Stimulated activated naive CD4-positive, alpha-beta T cell (primary cell): ENCODE results near the gene LIMS1.
"Not testable (repeated sequence)": the region's sequence is repeated elsewhere in the genome, so short reads cannot be mapped to it uniquely, and the experiment has no call there.

Experiments
- DNase-seq, 6 experiments: peaks; one replicate each; lab custom pipeline; 2025; lab: John Stamatoyannopoulos, UW

LIMS1 gene

DNA sequence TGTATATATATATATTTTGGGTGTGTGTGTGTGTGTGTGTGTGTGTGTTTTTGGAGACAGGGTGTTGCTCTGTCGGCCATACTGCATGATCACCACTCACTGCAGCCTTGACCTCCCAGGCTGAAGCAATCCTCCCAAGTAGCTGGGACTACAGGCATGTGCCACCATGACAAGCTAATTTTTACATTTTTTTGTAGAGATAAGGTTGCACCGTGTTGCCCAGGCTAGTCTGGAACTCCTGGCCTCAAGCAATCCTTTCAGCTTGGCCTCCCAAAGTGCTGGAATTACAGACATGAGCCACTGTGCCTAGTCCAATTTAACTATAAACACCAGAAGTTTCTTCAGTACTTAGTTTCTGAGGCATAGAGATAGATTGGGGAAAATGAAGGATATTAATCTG, 18.3 kb downstream of the LIMS1 start:
- DNase-seq: no peak

DNA sequence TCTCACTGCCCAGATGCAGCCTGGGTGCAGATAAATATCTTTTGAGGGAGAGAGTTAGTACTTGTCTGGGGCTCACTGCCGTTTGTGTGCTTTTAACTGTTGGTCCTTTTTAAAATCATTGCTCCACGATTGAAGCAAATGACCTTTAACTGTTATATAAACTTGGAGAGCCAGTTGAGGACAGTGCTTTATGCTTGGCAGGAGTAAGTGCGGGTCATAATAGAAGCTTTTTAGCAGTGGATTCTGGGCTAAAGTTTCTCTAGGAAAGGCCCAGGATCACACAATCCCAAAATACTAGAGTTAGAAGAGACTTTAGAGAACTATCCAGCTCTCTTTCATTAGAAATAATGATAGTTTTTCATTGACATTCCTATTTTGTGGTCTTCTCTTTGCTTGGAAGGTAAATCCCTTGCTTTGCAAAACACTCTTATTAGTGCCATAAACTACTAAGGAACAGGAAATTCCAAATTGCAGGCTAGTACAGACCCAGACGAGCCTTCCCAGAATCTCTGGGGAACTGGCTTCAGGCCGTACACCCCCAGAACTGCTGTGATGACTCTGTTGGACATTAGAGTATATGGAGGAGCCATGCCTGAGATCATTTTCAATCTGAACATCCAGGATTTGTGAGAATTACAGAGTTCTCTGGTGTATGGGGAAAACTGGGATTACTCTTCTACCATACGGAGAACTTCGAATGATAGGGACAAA, 19.1 kb downstream of the LIMS1 start:
- no peak for DNase-seq

DNA sequence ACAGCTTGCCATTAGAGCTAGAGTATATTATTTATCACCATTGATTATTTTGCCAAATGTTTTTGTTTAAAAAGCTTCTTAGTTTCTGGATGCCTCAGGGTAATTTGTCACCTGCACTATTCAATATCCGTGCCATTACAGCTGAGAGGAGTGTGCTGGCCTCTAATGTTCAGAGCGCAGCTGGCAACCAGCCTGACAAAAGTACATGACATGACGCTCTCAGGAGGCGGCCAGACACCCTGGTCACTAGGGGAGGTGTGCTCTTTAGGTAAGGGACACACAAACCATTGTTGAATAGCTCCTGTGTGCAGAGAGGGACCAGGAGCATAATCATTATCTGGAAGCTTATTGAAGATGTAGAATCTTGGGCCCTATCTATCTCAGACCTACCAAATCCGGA, 20.3 kb downstream of the LIMS1 start:
- no peak for DNase-seq

DNA sequence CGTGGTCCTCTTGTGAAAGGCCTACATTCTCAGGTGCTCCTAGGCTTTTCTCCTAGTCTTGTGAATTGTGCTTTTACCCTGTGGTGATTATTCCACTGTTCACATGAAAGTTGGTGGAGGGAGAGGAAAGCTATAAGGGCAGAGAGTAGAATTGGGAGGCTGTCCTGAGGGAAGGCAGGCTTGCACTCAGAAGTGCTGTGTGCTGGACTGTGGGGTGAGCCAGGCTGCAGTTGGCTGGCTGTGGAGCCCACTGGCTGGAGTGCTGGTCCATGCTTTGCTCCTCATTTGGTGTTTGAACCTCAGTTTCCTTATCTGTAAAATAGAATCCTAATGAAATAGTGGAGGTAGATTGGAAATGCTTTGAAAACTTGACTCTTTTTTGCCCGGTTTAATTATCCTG, 21.3 kb downstream of the LIMS1 start:
- no peak for DNase-seq

DNA sequence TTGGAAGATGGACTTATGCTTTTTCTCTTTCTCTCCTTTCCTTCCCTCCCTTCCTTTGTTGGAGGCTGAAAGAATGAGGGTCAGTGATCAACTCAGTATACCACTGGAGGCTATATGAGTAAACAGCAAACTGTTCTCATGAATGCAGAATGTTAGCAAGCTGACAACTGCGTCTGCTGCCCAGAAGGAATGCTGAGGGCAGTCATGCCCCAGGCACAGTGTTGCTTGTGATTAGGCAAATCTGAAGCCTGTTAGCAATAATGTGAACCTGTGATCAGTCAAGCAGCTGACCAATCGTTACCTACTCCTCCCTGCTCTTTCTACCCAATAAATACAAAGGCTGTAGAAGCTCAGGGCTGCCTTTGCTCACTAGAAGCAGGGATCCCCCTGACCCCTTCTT, 22.3 kb downstream of the LIMS1 start:
- not testable (repeated sequence) for DNase-seq

DNA sequence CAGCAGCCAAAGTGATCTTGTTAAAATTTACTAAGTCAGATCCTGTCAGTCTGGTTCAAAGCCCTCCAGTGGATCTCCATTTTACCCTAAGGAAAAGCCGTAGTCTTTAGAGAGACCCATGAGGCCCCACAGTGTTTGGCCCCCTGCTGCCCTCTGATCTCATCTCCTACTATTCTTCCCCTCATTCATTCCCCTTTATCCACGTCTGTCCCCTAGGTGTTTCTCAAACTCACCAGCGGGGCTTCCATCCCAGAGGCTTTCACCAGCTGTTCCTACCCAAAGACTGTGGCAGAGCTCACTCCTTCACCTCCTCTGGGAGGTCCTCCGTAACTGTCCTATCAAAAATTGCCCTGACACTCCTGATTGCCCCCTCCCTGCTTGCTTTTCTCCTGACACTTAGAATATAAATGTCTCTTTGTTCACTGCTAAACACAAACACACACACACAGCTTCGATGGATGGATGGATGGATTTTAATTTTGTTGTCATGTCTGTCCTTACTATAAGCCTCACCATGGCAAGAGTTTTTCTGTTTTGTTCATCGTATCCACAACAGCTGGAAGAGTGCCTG, 26.1 kb downstream of the LIMS1 start:
- no peak for DNase-seq

DNA sequence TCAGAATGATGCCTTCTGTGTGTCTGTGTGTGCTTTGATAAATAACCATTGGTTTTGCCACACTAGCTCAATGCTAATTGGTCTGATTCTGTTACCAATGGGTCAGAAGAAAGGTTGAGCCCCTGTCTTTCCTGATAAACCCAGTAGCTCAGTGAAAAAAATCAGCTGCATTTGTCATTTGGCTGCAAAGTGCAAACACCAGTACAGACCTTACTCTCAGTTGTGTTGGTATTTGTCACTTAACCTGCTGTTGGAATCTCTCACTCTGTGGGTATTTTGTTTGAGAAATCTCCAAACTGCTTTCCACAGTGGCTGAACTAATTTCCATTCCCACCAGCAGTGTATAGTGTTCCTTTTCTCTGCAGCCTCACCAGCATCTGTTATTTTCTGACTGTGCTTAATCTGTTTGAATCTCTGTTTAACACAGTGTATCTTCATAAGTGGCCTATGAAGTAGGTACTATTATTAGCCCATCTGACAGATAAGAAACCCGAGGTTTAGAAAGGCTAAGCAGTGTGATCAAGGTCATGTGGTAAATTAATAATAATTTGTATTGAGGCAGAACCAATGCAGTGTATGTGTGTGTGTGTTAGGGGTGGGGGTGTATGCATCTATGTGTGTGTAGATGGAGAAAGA, 26.7 kb downstream of the LIMS1 start:
- no peak for DNase-seq

DNA sequence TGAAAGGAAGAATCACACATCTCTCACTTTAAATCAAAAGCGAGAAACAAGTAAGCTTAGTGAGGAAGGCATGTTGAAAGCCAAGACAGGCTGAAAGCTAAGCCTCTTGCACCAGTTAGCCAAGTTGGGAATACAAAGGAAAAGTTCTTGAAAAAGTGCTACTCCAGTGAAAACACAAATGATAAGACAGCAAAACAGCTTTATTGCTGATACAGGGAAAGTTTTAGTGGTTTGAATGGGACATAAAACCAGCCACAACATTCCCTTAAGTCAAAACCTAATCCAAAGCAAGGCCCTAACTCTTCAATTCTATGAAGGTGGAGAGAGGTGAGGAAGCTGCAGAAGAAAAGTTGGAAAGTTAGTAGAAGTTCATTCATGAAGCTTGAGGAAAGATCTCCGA, 28.0 kb downstream of the LIMS1 start:
- no peak for DNase-seq

DNA sequence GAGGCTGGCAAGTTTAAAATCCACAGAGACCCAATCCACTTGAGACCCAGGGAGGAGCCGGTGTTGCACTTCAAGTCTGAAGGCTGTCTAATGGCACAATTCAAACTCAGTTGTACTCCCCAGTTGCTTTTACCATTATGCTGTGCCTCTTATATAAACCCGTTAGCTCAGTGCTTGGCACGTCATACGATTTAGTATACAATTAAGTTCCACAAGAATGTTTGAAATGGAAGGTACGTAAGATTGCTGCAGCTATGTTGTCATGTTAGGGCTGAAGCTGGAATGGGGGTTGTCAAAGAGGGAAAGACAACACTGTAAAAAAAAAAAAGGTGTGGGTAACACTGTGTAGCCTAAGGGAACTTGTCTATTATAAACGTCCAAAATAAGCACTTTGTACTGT, 30.2 kb downstream of the LIMS1 start:
- DNase-seq: no peak

DNA sequence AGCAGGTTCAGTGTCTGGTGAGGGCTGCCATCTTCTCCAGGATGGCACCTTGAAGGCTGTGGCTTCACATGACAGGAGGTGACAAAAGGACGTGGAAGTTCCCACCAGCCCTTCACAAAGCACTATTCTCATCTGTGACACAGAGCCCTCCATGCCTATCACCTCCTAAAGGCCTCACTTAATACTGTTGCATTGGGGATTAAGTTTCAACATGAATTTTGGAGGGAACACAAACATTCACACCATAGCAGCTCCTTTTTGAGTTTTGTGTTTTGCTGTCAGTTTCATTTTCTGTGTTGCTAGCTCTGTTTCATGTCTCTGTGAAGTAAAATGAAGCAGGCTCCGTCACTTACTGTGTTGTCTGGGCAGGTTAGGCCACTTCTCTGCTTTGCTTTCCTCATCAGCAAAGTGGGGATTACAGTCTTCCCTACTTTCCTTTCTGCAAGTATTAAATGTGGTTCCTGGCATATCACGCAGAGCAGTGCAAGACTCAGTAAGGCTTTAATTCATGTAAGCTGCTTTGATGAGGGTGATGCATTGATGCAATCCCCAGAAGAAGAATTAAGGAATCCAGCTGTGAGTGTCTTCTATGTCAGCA, 31.6 kb downstream of the LIMS1 start:
- DNase-seq: no peak

DNA sequence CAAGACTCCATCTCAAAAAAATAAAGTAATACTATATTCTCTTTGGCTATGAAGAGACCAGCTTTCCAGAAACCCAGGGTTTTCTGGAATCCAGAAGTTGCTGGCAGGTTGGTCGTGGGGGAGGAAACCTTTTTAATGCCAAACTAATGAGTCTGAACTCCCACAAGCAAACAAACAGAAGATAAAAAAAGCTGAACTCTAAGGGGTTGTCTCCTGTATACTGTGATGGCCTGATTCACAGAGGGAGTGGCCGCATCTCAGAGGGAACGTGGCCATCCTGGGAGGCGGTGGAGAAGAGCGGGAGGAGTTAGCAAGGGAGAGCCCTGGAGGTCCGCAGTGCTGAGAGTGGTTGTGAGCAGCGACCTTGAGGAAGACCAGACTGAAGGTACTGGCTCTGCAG, 36.1 kb downstream of the LIMS1 start:
- DNase-seq: no peak

DNA sequence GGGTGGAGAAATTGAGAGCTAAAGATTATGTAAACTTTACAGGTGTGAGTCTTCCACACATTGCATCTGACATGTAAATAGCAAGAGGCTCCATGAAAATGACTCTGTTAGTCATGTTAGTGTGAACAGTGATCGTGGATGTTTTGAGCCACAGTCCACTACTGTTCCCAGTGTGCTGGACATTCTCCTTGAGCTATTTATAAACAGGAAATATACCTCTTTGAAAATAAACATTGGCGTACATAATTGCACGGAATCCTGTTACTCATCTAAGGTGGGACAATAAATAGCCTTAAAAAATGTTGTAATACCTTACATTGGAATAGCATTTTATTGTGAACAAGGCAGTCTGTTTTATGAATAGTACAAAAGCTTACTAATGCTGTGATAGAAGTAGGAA, 37.0 kb downstream of the LIMS1 start:
- DNase-seq: no peak

DNA sequence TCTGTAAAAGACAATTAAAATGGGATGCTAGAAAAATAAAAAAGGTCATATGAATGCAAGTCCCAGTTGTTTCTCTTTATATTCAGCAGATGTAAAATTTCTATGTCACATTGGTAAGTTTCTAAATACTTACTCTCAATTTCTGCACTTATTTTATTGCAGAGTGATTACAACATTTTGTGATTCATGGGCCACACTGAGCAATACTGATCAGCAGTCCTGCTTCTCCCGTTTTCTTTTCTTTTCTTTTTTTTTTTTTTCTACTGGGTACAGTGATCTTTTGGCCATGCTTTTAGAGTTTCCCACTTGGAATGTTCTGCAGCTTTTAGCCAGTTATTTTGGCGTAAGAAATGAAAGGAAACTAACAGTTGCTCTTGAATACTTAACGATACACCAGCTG, 38.8 kb downstream of the LIMS1 start:
- no peak for DNase-seq

DNA sequence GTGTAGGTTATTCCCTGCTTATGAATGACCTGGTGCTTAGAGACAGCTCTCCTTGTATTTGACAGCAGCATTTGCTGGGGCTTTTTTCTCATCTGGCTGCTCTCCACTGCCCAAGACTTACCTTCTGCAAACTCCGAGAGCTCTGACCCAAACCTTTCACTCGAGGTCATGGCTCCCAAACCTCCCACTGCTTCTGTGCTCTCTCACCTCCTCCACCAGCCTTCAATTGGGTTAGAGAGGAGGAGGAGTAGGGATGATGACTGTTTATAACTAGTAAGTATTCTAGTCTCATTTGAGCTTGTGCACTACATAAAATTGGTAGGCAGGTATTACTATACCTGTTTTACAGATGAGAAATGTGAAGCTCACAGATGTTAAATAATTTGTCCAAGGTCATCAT, 40.1 kb downstream of the LIMS1 start:
- no peak for DNase-seq

DNA sequence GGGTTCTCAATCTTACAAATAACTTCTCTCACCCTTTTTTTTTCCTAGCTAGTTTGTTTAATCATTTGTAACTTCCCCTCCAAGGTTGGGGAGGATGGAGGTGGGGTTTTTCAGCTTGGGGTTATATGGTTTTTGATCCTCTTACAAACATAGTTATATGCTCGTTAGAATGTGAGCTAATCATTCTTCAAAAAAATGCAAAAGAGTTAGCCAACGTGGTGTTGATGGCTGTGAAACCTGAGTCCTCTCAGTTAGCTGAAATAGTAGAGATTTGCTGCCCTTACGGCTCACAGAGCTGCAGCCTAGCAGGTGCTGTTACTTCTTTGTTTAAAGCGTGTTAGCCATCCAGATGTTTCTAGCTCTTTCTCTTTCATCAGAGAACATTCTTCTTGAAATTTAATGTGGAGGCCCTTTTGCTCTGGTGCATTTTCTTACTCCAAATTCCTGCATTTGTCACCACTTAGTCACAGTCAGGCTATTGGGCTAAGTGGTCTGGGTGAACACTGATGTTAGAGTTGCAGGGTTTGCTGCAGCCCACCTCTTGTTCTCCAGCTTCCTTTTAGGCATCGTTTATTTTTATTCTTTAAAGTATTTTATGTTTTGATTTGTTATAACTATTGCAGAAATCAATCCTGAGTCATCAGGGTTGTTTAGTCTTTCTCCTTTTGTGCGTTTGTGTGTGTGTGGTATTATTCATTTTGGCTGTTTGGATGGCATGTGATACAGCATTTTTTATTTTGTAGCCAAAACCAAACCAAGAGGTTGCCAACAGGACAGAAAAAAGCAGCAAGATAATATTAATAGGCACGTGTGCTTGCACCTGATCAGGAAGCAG, 41.1 kb downstream of the LIMS1 start:
- DNase-seq: no peak

DNA sequence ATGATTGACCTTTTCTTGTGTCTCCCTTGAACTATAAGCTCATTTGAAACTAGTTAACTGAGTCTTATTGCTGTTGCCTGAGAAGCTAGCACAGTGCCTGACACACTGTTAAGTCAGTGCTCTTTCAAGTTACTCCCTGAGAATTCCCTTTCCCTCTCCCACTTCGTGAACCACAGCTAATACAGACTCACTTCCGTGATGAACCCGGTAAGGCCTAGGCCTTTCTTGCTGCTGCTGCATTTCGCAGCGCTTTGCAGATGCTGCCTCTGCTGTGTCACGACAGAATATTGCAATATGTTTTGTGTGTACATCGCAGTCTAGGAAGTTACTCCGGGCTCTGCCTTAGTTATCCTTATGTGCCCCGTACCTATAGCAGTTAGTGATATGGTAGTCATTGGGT, 42.8 kb downstream of the LIMS1 start:
- no peak for DNase-seq

DNA sequence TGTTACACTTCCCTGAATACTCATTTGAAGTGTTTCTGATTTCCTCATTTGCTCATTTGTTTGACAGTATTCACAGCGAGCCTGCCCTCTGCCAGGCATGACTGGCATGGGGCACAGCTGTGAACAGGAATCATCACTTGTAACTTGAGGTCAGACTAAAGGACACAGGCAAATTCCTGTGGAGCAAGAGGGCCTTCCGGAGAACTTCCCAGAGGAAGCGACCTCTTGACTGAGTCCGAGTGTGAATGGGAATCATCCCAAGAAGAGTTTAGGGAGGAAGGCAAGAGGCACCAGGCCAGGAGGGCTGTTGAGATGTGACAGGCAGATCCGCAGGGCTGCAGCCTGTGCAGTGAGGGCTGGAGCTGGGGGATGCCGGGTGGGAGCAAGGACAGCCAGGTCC, 45.4 kb downstream of the LIMS1 start:
- DNase-seq: no peak

DNA sequence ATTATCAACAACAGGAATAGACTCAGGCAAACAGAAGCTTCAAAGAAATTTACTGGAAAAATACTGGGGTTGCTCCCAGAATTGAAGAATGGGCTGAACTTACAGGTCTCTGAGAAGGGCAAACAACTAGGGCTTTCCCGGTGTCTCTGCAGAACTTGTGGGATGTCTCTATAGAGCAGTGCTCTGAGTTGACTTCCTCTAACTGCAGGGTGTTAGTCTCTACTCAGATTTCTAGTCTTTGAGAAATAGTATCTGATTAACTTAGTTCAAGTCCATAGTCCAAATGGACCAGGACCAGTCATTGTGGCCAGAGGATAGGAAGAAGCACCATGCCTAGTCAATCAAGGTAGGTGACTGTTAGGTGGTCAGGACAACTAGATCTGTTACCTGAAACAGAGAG, 45.8 kb downstream of the LIMS1 start:
- DNase-seq: no peak

DNA sequence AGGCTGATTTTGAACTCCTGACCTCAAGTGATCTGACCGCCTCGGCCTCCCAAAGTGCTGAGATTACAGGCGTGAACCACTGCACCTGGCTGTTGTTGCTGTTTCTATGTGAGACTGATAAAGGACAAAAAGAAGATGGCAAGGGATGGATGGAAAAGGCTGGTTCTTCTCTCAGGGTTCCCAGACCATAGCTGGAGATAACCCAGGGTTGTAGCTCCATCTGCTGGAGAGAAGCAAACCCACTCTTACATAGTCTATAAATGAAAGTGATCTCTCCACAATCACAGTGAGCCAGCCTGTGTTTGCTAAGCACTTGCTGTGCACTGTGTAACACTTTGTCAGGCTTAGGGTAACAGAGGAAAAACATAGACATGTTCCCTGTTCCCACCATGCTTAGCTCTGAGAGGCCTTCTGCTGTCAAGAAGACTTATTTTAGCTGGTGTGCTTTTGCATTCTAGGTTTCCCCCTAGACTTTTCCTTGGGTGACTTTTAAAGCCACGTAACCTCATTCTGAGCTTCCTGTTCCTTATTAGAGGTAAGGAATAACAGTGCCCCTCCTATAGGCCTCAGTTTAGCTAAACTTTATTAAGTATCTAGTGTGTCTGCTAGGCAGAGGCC, 49.7 kb downstream of the LIMS1 start:
- DNase-seq: peak; percentile 3 to 57 (median 31)

DNA sequence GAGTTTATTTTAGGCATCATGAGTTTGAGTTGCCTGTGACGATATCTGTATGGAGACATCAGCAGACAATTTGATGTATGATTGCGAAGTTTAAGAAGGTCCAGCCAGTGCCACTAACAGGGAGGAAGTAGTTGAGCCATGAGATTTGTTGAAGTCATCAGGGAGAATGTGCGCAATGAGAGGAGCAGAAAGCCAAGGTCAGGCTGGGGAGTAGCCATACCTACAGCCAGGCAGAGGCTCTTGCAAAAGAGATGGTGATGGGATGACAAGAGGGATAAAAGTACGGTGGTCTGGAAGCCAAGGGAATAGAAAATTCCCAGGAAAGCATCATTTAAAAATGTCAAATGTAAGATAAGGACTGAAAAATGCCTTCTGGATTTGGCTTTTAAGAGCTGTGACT, 51.2 kb downstream of the LIMS1 start:
- no peak for DNase-seq

DNA sequence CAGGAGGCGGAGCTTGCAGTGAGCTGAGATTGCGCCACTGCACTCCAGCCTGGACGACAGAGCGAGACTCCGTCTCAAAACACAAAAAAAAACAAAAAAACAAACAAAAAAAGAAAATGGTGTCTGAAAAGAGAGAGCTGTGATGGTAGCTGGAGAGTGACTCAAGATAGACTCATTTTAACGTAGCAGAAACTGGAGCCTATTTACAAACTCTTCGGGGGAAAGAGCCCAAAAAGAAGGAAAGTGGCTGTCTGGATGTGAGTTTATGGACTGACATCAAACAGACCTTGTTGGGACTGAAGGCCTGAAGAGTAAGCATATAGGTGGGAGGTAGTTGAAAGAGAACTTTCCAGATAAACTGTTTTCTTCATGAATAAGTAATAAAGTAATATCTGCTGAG, 51.8 kb downstream of the LIMS1 start:
- DNase-seq: no peak

DNA sequence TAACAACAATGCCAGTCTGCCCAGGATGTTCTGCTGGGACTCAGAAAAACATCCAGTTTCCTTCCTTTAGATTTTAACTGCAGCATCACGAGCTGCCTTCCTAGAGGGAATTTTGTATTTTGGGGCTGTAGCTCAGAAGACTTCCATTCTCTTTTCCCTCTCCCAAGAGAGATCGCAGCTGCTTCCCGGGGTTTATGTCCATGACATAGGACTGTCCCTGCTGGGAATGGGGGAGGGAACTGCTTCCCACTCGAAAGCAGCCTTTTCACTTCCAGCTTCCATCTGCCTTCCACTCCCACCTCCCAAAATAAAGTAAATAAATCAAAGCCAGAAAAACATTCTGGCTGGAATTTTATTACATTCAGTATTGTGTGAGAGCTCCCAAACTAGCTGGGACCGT, 52.4 kb downstream of the LIMS1 start:
- no peak for DNase-seq
